Myocyte (in vitro differentiated cells): ENCODE measurements around the gene SYT14. TPM values are rescaled to one million over a fixed set of nuclear protein-coding genes. Genes with fewer than 3 reads are reported as not detected.

Experiments used
- DNase-seq: peaks from one replicate; pipeline ENCODE4 v3.0.0-alpha.2; 2012; ENCODE audit warnings: low read depth
- total RNA-seq: library from RNA; depleted of rRNA; stranded (reverse); fragments of >200 nt; gene quantifications from 2 replicates; pipeline ENCODE4 v1.2.3, GENCODE V29; 2014

Gene SYT14
- total RNA-seq, 1 donor from 2014 or later, result 6.8 TPM

DNA sequence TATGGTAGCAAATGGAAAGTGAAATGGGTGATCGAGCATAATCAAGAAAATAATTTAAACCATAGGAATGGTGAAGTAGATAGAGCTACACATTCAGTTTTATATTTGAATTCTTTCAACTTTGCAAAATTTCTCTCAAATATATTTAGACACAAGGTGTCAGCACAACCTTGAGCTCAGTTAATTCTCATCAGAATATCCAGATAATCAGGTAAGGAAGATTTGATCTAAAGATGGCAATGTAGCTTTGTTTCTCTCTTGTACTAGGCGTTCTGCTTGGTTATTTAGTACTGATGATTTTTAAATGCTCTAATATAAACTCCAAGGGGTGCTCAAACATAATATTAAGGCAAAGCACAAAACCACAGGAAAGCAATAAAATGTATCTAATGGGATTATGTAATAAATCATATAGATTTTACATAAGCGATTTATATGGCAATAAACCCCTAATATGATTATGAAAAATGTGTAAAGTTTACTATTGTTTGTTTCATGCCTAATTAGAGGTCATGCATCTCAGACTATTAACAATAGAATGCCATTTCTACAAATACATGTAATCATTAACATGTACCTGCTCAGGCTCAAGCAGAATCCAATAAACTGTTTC is 262.2 kb downstream of the SYT14 start:
- DNase-seq, result no peak

DNA sequence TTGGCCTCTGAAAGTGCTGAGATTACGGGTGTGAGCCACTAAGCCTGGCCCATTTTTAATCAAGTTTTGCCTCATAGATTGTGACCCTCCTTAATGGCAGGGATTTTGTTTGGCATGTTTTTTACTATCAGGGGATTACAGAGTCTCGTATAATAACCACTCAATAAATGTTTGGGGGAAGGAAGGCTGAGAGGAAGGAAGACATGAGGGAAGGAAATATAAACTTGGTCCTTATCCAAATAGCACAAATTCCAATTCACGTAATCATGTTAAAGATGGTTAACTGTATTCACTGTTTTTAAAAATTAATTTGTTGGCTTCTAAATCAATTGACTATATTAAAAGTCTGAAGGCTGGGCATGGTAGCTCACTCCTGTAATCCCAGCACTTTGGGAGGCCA is 263.7 kb downstream of the SYT14 start:
- DNase-seq, result no peak

DNA sequence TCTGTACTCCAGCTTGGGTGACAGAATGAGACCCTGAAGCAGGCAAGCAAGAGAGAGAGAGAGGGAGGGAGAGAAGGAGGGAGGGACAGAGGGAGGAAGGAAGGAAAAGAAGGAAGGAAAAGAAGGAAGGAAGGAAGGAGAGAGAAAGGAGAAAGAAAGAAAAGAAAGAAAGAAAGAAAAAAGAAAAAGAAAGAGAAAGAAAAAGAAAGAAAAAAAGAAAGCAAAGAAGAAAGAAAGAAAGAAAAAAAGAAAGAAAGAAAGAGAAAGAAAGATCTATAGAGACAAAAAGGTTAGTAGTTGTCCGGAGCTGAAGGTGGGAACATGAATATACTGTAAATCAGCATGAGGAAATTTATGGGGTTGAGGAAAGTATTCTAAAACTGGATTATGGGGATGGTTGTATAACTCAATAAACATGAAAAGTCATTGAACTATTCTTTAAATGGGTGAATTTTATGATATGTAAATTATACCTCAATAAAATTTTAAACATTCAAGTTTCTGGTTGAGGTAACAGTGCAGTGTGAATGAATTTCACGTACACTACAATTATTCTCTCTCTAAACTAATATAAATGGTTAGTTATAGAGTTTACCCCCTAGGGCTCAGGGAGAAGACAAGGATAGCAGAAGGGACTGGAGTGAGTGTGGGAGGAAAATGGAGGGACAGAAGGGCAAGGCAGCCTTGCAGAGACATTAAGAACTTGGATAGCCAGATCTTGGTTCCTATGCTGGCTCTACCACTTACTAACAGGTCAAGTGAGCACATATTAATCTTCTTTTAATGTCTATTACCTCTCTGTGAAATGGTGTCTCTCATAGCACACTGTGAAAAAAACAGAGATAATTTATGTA is 269.8 kb downstream of the SYT14 start:
- DNase-seq, result no peak

- no peak for DNase-seq
Measured at GRCh38 chr1:210213335-210213734, 275.3 kb downstream of the SYT14 start.

GRCh38 chr1:210214573-210215409 is 276.8 kb downstream of the SYT14 start:
- DNase-seq, result no peak

DNA sequence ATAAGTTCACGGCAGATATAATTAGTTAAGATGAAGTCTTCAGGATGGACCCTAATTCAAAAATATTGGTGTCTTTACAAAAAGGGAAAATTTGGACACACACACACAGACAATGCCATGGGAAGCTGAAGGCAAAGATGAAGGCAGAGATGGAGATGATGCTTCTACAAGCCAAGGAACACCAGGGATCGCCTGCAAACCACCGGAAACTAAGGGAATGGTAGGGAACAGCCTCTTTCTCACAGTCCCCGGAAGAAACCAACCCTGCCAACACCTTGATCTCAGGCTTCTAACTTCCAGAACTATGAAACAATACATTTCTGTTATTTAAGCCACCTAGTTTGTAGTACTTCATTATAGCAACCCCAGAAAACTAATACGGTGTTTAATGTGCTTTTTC is 279.5 kb downstream of the SYT14 start:
- no peak for DNase-seq

GRCh38 chr1:210218047-210218446 is 280.0 kb downstream of the SYT14 start:
- no peak for DNase-seq

Other genes starting within 250 kb of the SYT14 start
- gene HSD11B1, start 233.4 kb upstream of the SYT14 start, total RNA-seq, result 1.2 and 2.0 TPM in 2 replicates
- gene TRAF3IP3, start 182.2 kb upstream of the SYT14 start, total RNA-seq, result 0.03 and 0.05 TPM in 2 replicates
- gene C1orf74, start 153.7 kb upstream of the SYT14 start, total RNA-seq, result 2.6 and 4.1 TPM in 2 replicates
- gene IRF6, start 132.1 kb upstream of the SYT14 start, total RNA-seq, result 0.53 and 1.2 TPM in 2 replicates
- gene UTP25, start 110.2 kb upstream of the SYT14 start, total RNA-seq, result 6.7 and 6.8 TPM in 2 replicates